H9 (cell line): Measurements from ENCODE around the gene DPM1. TPM values are rescaled to one million over a fixed set of nuclear protein-coding genes. Genes with fewer than 3 reads are reported as not detected.

Experiments used
- DNase-seq: peaks from one replicate; pipeline ENCODE4 v3.0.0-alpha.2; 2017
- H2AFZ ChIP-seq: one replicate; pipeline ENCODE4 v1.6.1; 2013; ENCODE audit warnings: mild to moderate bottlenecking, low read length, control low read depth, moderate library complexity
- H2AK5ac ChIP-seq: 2 replicates; pipeline ENCODE4 v1.6.1; 2013; ENCODE audit warnings: low read length, control low read depth, mixed read lengths; ENCODE audit not compliant: insufficient read length
- H2BK120ac ChIP-seq: one replicate; pipeline ENCODE4 v1.6.1; 2013; ENCODE audit warnings: low read depth, mild to moderate bottlenecking, low read length, control low read depth, inconsistent platforms; ENCODE audit not compliant: poor library complexity, severe bottlenecking
- H2BK12ac ChIP-seq: 2 replicates; pipeline ENCODE4 v1.6.1; 2013; ENCODE audit warnings: low read length, control low read depth, mixed read lengths, low read depth; ENCODE audit not compliant: insufficient read length
- H2BK15ac ChIP-seq: 2 replicates; pipeline ENCODE4 v1.6.1; 2013; ENCODE audit warnings: low read depth, low read length, control low read depth
- H2BK20ac ChIP-seq: one replicate; pipeline ENCODE4 v1.6.1; 2013; ENCODE audit warnings: low read depth, mild to moderate bottlenecking, low read length, control low read depth, inconsistent platforms; ENCODE audit not compliant: poor library complexity, severe bottlenecking
- H2BK5ac ChIP-seq: 2 replicates; pipeline ENCODE4 v1.6.1; 2013; ENCODE audit warnings: low read length, control low read depth, mixed read lengths; ENCODE audit not compliant: insufficient read length
- H3K14ac ChIP-seq: 2 replicates; pipeline ENCODE4 v1.6.1; 2013; ENCODE audit warnings: low read length, control low read depth; ENCODE audit not compliant: insufficient read depth
- H3K18ac ChIP-seq: 2 replicates; pipeline ENCODE4 v1.6.1; 2013; ENCODE audit warnings: low read depth, mild to moderate bottlenecking, mixed read lengths, low read length, control low read depth; ENCODE audit not compliant: insufficient read length
- H3K23ac ChIP-seq: 2 replicates; pipeline ENCODE4 v1.6.1; 2013; ENCODE audit warnings: low read length, control low read depth, mixed read lengths, low read depth; ENCODE audit not compliant: insufficient read length
- H3K23me2 ChIP-seq: 2 replicates; pipeline ENCODE4 v1.6.1; 2013; ENCODE audit warnings: low read depth, mild to moderate bottlenecking, mixed read lengths, low read length, control low read depth; ENCODE audit not compliant: insufficient read length, poor library complexity, severe bottlenecking
- H3K27ac ChIP-seq: 2 replicates; pipeline ENCODE4 v1.5.1; 2013; ENCODE audit warnings: low read length, control low read depth, mixed read lengths, low read depth; ENCODE audit not compliant: insufficient read length
- H3K27me3 ChIP-seq: 2 replicates; pipeline ENCODE4 v1.6.1; 2013; ENCODE audit warnings: low read length, control low read depth, inconsistent platforms; ENCODE audit not compliant: insufficient read depth
- H3K4ac ChIP-seq: 2 replicates; pipeline ENCODE4 v1.6.1; 2013; ENCODE audit warnings: low read depth, mild to moderate bottlenecking, control low read depth, inconsistent platforms, low read length, moderate library complexity
- H3K4me1 ChIP-seq: 2 replicates; pipeline ENCODE4 v1.6.1; 2013; ENCODE audit warnings: low read length, control low read depth, inconsistent platforms; ENCODE audit not compliant: insufficient read depth
- H3K4me2 ChIP-seq: 2 replicates; pipeline ENCODE4 v1.6.1; 2013; ENCODE audit warnings: low read length, control low read depth, mixed read lengths; ENCODE audit not compliant: insufficient read length, insufficient read depth
- H3K56ac ChIP-seq: 2 replicates; pipeline ENCODE4 v1.6.1; 2013; ENCODE audit warnings: low read depth, mild to moderate bottlenecking, mixed read lengths, low read length, control low read depth; ENCODE audit not compliant: insufficient read length
- H3K79me1 ChIP-seq: 2 replicates; pipeline ENCODE4 v1.6.1; 2013; ENCODE audit warnings: low read depth, mild to moderate bottlenecking, moderate library complexity, low read length, control low read depth, inconsistent platforms; ENCODE audit not compliant: insufficient read depth, poor library complexity, severe bottlenecking
- H3K79me2 ChIP-seq: 2 replicates; pipeline ENCODE4 v1.6.1; 2013; ENCODE audit warnings: low read length, control low read depth, inconsistent platforms; ENCODE audit not compliant: insufficient read depth
- H3K9ac ChIP-seq: 2 replicates; pipeline ENCODE4 v1.6.1; 2013; ENCODE audit warnings: low read length, control low read depth, mixed read lengths; ENCODE audit not compliant: insufficient read length; ENCODE audit errors: extremely low read depth
- H3K9me3 ChIP-seq: one replicate; pipeline ENCODE4 v1.6.1; 2013; ENCODE audit warnings: low read depth, low read length, inconsistent platforms; ENCODE audit not compliant: control insufficient read depth
- H3T11ph ChIP-seq: one replicate; pipeline ENCODE4 v1.6.1; 2013; ENCODE audit warnings: mild to moderate bottlenecking, low read length, control low read depth, inconsistent platforms
- H4K20me1 ChIP-seq: one replicate; pipeline ENCODE4 v1.6.1; 2013; ENCODE audit not compliant: control insufficient read depth, insufficient read length, insufficient read depth
- H4K5ac ChIP-seq: 2 replicates; pipeline ENCODE4 v1.6.1; 2013; ENCODE audit warnings: low read depth, mild to moderate bottlenecking, mixed read lengths, low read length, control low read depth; ENCODE audit not compliant: insufficient read length
- H4K8ac ChIP-seq: replicated peaks from 2 replicates; pipeline ENCODE4 v1.6.1; 2013; ENCODE audit warnings: low read length, control low read depth, mixed read lengths, low read depth; ENCODE audit not compliant: insufficient read length
- H4K91ac ChIP-seq: 2 replicates; pipeline ENCODE4 v1.6.1; 2013; ENCODE audit warnings: low read depth, mild to moderate bottlenecking, moderate library complexity, mixed read lengths, low read length, control low read depth; ENCODE audit not compliant: insufficient read length
- H3K27ac Mint-ChIP-seq, 3 experiments: 2 replicates in 2 of 3; 3 replicates in 1 of 3; pipeline ENCODE4 v1.8.0; 2020 to 2021; ENCODE audit warnings: mixed read lengths in 3 of 3, mild to moderate bottlenecking in 1 of 3, moderate library complexity in 1 of 3
- H3K27me3 Mint-ChIP-seq: 2 replicates; pipeline ENCODE4 v1.8.0; 2021; ENCODE audit warnings: low read depth, mild to moderate bottlenecking, moderate library complexity, mixed read lengths
- H3K36me3 Mint-ChIP-seq, 3 experiments: 2 replicates in 2 of 3; 3 replicates in 1 of 3; pipeline ENCODE4 v1.8.0; 2020 to 2021; ENCODE audit warnings: low read depth in 3 of 3, mixed read lengths in 3 of 3; ENCODE audit not compliant: insufficient read depth in 1 of 3
- H3K4me1 Mint-ChIP-seq, 2 experiments: 2 replicates each; pipeline ENCODE4 v1.8.0; 2020; ENCODE audit warnings: mixed read lengths in 2 of 2
- H3K4me3 Mint-ChIP-seq, 2 experiments: 2 replicates in 1 of 2; 3 replicates in 1 of 2; pipeline ENCODE4 v1.8.0; 2020 to 2021; ENCODE audit warnings: mild to moderate bottlenecking in 2 of 2, mixed read lengths in 2 of 2, moderate library complexity in 1 of 2
- H3K9me3 Mint-ChIP-seq, 2 experiments: 2 replicates in 1 of 2; 3 replicates in 1 of 2; pipeline ENCODE4 v1.8.0; 2020; ENCODE audit warnings: mild to moderate bottlenecking in 2 of 2, mixed read lengths in 2 of 2, moderate library complexity in 1 of 2
- WGBS: extraction: QIAGEN DNeasy Blood & Tissue Kit; methylation state at CpG from one replicate; pipeline ENCODE4 v1.1.7; 2013; ENCODE audit warnings: missing lambda C conversion rate, low lambda C conversion rate, mixed read lengths; ENCODE audit not compliant: insufficient read length; ENCODE audit errors: extremely low coverage; 5-methylcytosine and 5-hydroxymethylcytosine counted together
- total RNA-seq: library from RNA; stranded (reverse); gene quantifications from 2 replicates; pipeline ENCODE4 v1.2.1, GENCODE V29; 2021
- TF ChIP-seq, protein P1 (sequence below): fragments of 200-600 bp; sonication (generic); conservative IDR thresholded peaks from 3 replicates; pipeline ENCODE4 v1.8.0; 2021; ENCODE audit warnings: antibody characterized with exemption, mild to moderate bottlenecking

DPM1 gene
- total RNA-seq, 1 experiment from 2014 or later, result 64.0 TPM

DNA sequence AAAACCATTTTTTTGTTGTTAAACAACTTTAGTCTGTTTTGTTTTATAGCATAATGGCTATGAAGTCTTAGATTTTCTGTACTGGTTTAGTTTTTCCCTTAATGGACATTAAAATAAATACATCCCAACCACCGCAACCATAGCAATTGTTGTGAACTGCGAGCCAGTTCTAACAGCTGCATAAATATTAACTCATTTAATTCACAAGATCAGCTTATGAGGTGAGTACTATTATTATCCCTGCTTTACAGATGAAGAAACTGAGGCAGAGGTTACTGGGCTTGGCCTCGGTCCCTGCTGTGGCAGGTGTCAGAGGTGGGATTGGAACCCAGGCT, 23.3 kb upstream of the DPM1 start:
- Histone ChIP-seq H2AFZ (no peak overlapping the region), H2AK5ac (no peak overlapping the region), H3K4me2 (no peak overlapping the region), H2BK12ac (no peak overlapping the region), H3K4ac (no peak overlapping the region), H4K91ac (no peak overlapping the region), H3K79me2 (no peaks in the 10 kb centered on the region), H3K23ac (no peak overlapping the region), H3K14ac (no peak overlapping the region), H3K9ac (no peak overlapping the region), H2BK120ac (no peak overlapping the region), H3K27ac (no peak overlapping the region), H3K27me3 (no peaks in the 10 kb centered on the region), H2BK5ac (no peak overlapping the region), H3K56ac (no peak overlapping the region), H4K20me1 (no peaks in the 10 kb centered on the region), H3T11ph (no peak overlapping the region), H3K9me3 (no peaks in the 10 kb centered on the region), H3K23me2 (no peaks in the 10 kb centered on the region), H2BK20ac (no peak overlapping the region), H4K8ac (no peak overlapping the region), H4K5ac (no peak overlapping the region), H3K79me1 (no peaks in the 10 kb centered on the region), H2BK15ac (no peak overlapping the region), H3K18ac (no peak overlapping the region), H3K4me1 (no peaks in the 10 kb centered on the region)
- peaks cover 12 to 15% of the 10 kb centered on the region in 2 experiments for H3K4me1 Mint-ChIP-seq
- peaks cover 19% of the 10 kb centered on the region for H3K27me3 Mint-ChIP-seq
- WGBS, result no CpG with 5 or more reads among the region's 3 CpGs
- TF ChIP-seq, protein P1, sequence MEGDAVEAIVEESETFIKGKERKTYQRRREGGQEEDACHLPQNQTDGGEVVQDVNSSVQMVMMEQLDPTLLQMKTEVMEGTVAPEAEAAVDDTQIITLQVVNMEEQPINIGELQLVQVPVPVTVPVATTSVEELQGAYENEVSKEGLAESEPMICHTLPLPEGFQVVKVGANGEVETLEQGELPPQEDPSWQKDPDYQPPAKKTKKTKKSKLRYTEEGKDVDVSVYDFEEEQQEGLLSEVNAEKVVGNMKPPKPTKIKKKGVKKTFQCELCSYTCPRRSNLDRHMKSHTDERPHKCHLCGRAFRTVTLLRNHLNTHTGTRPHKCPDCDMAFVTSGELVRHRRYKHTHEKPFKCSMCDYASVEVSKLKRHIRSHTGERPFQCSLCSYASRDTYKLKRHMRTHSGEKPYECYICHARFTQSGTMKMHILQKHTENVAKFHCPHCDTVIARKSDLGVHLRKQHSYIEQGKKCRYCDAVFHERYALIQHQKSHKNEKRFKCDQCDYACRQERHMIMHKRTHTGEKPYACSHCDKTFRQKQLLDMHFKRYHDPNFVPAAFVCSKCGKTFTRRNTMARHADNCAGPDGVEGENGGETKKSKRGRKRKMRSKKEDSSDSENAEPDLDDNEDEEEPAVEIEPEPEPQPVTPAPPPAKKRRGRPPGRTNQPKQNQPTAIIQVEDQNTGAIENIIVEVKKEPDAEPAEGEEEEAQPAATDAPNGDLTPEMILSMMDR, result peak; percentile 9; the same call in 2 of the 3 replicates
- no peak overlapping the region for H3K4me3 Mint-ChIP-seq
- no peaks in the 10 kb centered on the region for H3K36me3 Mint-ChIP-seq
- no peak for DNase-seq
- no peak overlapping the region for H3K27ac Mint-ChIP-seq
- H3K9me3 Mint-ChIP-seq, result no peaks in the 10 kb centered on the region
